NK-92 (cell line): ENCODE measurements around the gene ADAM23.

Experiments
- DNase-seq: peaks from one replicate; lab custom pipeline; 2025; ENCODE audit not compliant: unreplicated experiment; lab: John Stamatoyannopoulos, UW

ADAM23 gene

DNA sequence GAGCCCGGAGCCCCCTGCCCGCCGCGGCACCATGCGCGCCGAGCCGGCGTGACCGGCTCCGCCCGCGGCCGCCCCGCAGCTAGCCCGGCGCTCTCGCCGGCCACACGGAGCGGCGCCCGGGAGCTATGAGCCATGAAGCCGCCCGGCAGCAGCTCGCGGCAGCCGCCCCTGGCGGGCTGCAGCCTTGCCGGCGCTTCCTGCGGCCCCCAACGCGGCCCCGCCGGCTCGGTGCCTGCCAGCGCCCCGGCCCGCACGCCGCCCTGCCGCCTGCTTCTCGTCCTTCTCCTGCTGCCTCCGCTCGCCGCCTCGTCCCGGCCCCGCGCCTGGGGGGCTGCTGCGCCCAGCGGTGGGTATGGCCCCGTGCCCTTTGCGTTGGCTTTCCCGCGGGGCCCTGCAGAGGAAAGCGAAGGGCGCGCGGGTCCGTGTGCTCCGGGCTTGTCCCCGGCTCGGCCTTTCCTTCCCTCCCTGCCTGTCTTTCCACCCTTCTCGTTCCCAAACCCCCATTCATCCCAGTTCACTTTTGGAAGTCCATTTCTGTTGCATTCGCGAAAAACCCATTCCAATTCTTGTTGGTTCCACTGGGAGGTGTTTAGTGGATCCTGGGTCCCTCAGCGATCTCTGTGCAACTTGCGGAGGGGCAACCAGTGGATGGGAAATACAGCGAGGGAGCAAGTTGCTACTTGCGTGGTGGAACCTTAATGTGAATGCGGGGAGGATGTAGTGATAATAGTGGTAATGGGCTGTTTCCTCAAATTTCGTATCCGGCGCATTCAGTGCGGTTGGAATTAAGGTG is 599 bp downstream of the ADAM23 start:
- DNase-seq: no peak

DNA sequence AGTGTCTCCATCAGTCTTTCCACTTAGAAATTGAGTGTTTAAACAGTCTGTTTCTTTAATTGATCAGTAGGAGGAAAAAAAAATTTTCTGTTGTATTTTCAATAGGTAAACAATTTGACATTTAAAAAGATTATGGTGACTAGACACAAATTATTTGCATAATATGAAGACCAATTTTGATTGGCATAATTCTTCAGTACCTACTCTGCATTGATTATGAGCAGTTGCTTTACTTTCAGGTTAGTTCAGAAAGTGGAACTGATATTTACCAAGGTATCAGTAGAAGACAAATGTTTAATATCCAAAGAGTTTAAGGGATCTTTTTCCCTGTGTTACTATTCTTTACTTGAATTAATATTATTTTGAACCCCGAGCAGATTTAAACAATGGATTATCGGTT is 2.6 kb downstream of the ADAM23 start:
- no peak for DNase-seq

DNA sequence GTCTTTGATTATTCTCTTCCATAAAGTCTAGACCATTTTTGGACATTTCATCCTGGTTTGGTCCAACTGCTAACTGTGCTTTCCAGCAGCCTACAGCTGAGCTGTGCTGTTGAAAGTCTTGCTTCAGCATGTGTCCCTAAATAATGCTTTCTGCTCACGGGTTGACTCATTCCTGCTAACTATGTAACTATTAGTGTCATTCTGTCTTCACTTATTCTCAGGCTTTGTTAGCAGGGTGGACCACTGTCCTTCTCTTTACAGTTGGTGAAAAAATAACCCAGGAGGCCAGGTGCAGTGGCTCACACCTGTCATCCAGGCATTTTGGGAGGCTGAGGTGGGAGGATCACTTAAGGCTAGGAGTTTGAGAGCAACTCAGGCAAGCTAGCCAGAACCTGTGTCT is 8.9 kb downstream of the ADAM23 start:
- DNase-seq: no peak

DNA sequence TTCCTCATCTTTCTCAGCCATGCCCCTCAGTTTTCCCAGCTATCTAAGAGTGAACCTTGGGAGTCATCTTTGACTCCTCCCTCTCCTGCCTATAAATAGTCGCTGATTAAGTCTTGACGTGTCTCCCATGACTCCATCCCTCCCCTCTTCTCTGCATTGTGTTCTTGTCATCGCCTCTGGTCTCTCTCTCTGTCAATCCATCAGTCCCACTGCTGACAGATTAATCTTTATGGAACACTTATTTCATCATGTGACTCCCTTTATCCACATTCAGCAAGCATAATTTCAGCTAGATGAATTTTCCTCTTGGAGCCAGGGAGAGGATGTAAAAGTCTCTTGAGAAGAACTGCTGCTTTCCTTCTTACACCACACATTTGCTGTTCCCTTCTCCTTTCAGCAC is 9.4 kb downstream of the ADAM23 start:
- no peak for DNase-seq

DNA sequence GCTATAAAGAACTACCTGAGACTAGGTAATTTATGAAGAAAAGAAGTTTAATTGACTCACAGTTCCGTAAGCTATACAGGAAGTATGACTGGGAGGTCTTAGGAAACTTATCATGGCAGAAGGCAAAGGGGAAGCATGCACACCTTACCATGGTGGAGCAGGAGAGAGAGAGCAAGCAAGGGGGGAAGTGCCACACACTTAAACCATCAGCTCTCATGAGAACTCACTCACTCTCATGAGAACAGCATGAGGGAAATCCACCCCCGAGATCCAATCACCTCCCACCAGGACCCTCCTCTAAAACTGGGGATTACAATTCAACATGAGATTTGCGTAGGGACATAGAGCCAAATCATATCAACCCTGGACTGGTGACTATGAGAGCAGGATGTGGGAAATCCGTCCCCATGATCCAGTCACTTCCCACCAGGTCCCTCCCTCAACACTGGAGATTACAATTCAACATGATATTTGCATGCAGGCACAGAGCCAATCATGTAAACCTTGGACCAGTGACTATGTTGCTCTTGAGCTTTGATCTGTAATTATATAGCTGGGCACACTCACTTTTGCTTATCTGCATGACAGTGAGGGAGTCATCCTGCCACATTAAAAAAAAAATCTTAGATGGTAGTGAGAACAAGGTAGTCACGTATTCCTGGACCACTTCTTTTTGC is 12.9 kb downstream of the ADAM23 start:
- no peak for DNase-seq

DNA sequence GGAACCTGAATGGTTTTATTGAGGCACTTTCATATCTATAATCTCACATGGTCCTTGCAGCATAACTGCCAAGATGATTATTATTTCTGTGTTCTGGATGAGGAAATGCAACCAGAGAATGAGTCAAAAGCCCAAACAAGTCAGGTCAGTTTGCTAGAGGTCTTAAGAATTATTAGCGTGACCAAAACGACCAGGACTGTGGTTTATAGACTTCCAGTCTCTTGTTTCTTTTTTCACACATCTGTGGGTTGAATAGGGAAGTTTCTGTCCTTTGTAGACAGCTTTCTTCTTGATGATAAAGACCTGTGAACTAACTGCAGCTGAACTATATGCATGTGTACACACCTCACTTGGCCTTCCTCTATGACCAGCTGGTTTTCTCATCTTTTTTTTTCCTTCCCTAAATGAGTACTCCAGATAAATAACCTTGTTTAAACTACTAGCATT is 13.9 kb downstream of the ADAM23 start:
- no peak for DNase-seq

DNA sequence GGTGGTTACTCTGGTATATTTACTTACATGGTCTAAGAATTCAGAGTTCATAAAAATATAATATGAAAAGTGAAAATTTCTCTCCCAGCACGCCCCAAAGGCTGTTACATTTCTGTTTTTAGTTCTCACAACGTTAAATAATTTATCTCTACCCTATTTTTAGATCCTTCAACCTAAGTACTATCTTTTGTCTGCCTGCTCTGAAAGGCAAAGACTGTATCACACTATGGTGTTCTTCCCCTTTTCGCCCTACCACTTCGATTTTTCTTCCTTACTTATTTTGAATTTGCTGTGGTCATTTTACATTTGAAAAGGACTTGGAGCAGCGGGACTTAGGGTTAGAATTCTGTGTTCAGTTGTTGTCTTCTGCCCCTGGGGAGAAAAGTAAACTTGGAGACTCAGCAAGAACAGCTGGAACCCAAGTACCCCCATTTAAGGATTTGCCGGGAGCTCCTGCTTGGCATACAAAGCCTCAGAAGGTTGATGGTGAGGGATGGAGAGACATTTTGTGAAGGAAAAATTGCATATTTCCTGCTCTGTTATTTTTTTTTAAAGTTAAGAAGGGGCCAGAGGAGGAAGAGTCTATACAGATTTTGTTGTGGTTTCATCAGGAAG is 19.0 kb downstream of the ADAM23 start:
- DNase-seq: no peak

DNA sequence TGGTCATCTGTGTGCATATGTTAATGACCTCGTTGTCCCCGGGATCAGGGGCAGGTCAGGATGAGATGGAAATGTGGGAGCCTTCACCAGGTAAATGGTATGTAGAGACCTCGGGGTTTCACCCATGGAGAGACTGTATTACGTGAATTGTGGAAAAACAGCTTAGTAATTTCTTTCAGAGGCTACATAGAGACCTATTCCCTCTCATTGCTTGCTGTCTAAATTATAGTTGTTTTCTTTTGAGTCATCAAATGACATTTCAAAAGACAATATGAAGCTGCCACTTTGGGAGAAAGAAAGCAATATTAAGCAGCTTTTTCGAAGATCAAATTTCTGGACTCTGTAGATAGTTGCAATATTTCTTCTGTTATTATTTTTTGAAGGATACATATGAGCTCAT is 20.4 kb downstream of the ADAM23 start:
- DNase-seq: no peak

DNA sequence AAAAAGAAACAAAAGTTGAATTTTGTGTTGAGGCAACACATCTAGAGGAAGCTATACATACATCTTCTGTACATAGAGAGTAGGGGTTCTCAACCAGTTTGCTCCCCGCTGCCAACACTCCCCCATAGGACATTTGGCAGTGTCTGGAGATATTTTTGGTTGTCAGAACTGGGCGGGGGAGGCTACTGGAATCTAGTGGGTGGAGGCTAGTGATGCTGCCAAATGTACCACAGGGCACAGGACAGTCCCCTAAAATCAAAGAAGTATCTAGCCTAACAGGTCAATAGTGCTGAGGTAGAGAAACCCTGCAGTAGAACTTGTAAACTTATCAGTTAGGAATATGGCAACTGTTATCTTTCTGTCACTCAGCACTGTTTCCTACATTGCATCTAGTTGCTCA is 21.3 kb downstream of the ADAM23 start:
- no peak for DNase-seq

DNA sequence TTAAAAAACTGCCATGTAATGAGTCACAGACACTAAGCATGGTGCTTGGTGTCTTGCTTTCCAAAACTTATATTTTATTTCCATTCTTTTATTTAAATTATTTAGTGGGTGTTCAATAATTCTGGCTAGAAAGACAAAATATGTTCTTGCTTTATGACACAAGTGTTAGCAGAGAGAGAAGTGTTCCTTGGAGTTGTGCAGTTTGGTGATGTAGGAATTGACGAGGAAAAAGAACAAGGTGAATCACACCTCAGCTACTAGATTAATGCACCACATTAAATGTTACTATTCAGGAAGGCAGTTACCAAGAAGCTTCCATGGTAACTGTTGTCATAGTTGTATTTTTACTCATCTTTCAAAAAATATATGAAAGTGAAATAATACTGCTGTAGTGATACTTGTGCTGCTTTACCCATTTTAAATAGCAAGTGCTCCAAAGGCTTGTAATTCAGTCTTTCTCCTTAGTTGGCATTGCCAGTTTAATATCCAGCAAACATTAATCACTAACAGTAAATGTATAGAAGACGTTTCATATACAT is 28.3 kb downstream of the ADAM23 start:
- DNase-seq: no peak

DNA sequence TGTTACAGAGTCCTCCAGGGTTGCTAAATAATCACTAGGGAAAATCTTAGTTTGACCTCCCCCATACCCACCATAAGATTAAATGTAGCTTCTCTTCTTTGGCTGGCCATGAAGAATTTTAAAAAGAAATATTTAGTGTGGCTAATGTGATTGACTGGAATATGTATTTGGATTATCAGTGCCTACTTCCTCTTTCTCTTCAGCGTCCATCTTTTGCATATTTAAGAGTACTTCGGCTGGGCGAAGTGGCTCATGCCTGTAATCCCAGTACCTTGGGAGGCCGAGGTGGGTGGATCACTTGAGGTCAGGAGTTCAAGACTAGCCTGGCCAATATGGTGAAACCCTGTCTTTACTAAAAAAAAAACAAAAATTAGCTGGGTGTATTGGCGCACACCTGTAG is 28.8 kb downstream of the ADAM23 start:
- DNase-seq: no peak

DNA sequence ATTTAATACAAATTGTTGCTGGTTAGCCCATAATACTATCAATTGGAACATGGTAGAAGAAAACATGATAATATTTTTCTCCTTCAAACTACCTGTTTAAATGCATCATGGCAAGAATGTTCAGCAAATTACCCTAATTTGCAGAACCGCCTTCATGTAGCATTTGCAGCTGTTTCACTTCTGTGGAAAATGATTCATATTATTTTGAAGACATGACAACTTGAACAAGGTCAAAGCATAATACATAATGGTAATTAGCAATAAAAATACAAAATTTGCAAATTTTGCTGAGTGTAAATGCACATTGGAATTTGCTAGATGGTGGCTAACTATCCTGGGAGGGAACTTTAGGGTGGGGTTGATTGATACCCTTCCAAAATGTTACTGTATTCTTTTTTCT is 30.8 kb downstream of the ADAM23 start:
- DNase-seq: no peak

DNA sequence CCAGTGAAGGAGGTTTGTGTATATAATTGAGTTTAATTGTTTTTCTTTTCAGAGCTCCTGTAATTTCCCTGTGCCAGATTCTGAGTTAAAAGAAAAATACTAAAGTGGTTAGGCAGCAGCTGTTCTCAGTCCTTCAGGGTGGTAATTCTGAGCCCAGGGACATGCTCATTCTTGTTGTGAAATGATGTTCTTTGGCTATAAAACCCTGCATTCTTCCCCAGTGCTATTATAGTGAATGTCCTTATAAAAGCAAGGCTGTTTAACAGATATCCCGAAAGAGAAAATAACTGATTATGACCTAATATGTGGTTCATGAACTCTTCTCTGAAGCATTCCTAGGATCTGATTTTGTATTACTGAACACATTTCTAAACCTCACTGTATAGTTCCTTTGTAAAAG is 34.0 kb downstream of the ADAM23 start:
- DNase-seq: no peak

DNA sequence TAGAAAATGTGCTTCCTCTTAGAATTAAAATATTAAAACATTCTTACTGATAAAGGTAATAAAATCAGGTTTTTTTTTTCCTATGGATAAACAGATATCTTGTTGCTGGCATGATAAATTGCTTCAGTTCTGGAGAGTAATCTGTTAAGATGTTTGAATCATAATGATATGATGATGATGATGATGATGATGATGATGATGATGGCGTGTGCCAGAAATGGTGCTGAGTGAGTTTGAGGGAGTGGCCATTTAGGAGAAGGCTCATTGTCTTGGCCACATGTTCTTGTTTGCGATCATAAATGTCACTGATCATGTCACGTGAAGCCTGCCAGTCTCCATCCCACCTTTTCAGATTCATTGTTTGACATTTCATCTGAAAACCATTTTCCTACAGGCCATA is 35.0 kb downstream of the ADAM23 start:
- DNase-seq: no peak

DNA sequence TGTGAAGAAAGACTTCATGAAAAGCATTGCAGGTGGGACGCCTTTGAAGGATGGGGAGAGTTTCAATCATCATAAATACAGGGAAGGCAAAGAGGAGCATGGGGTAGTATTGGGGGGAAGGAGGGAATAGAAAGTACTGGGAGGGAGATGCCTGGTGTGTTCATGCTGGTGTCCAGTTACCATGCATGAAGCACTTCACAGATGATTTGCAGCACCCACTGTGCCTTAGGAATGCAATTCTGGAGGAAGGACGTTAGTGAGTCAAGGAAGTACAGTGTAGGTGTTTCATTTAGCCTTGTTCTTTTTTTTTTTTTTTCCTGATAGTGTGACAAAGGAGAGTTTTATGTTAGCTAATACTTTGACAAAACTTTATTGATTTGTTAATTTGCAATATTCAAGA is 36.8 kb downstream of the ADAM23 start:
- DNase-seq: no peak

DNA sequence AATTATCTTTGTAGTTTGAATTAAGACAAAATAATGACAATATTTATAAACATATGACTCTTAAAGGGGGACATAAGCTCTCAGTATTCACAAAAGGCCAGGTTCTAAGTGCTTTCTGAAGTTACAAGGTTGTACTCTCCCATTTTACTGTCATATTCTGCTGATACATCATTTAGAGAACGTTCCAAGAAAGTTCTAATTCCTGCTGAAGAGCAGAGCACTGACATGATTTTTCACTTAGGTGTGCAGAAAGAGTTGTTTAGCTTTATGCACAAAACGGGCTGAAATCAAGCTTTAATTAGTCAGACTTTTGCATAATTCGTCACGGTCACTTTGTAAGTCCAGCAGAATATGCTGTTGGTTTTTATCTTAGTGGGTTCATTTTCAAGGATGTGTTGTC is 37.3 kb downstream of the ADAM23 start:
- no peak for DNase-seq

DNA sequence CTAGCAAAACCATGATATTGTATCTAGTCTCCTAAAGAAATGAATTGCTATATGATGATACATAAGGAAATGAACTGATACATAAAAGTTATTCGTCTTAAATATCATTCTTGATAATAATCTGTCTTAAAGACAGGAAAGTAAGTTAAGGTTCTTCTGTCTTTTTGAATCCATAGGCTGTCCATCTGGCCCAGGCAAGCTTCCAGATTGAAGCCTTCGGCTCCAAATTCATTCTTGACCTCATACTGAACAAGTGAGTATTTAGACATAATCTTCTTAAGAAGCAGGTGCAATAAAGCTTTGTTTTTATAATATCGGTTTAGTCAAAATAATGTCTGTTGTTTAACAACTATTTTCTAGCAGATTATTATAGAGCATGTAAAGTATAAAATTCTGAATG is 37.7 kb downstream of the ADAM23 start:
- DNase-seq: no peak

DNA sequence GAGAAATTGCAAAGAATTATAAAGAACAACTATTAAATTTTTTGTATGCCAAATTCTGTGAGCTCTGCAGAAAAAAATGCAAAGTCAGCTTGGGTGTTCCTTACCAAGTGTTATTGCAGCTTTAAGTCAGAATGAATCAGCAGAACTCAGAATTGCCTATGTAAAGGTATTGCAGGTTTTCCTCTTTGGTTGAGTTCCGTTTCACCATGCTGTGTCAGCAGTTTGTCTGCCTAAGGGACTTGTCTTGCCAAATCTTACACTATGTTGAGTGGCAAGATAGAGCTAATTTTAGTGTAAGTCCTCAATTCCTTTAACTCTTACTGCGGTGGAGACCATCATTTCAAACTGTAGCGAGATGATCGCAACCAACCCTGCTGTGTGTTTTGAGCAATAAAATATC is 38.8 kb downstream of the ADAM23 start:
- no peak for DNase-seq

DNA sequence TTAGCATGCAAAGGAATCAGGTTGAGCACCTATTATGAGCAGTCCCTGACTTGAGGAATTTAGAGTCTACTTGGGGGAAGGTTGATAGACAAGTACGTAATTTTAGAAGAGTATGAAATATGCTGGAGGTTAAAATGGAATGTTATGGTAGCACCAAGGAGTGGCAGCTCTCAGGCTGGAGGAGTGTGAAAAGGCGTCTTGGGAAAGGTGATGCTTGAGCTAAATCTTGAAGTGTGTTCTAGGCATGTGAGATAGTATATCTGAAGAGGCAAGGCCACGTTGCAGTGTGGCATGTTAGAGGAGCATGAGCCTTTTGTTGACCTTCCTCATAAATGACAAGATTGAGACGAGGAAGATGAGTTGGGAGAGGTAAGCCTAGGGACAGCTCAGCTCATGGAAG is 39.3 kb downstream of the ADAM23 start:
- DNase-seq: no peak

DNA sequence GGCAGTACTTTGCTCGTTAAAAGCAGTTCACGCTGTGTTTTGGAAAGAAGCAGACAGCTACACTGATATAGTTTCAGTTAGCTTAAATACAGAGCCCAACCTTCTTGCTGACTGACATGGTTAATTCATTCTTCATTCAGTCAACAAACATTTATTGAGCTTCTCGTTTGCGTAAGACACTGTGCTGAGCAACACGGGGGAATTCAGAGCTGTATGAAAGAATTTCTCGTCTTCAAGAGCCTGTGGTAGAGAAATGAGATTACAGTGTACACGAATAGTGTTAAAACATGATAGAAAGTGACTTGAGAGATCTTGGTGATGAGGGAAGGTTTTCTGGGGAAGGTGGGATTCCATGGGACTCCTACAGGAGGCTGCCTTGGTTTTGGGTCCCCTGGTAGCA is 44.7 kb downstream of the ADAM23 start:
- DNase-seq: no peak

DNA sequence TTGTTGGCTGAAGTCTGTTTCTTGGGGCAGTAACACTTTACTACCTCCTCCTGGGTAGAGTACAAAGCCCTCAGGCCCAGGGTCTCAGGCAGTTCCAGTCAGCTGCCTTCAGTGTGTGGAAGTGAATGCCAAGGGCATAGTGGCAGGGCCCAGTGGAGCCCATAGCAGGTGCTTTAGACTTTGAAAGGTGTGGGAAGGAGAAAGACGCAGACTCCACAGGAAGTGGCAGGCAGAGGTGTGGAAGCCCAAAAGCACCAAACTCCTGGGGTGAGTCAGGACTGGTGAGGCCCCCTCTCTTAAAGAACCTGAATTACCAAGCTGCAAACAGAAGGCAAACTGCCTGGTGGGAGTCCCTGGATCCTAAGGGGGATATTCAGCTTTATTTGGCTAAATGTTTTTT is 45.3 kb downstream of the ADAM23 start:
- DNase-seq: no peak

DNA sequence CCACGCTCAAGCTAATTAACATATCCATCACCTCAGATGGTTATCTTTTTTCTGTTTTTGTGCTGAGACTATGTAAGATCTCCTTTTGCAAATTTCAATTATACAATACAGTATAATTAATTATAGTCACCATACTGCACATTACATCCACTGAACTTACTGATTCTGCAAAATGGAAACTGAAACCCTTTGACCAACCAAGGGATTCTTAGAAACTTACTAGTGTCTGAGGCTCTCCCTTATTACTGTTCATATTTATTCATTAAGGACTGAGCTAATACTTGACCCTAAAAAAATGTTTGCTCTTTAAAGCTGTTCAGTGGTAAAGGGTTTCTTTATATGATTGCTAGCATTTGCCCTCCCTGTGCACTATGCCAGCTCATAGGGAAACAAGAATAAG is 50.7 kb downstream of the ADAM23 start:
- DNase-seq: no peak
